OCI-LY7 (cell line): ENCODE measurements around the gene CENPA.

ENCODE experiments used
- EZH2phosphoT487 ChIP-seq: fragments of 200-600 bp; sonication (generic); IDR thresholded peaks from 2 replicates; pipeline ENCODE4 v1.6.1; 2018; ENCODE audit warnings: low read depth, borderline replicate concordance, mild to moderate bottlenecking, mixed run types, antibody characterized with exemption, low read length, moderate library complexity, mixed read lengths
- TF ChIP-seq, protein P1 (sequence below): fragments of 200-600 bp; sonication (generic); conservative IDR thresholded peaks from 2 replicates; pipeline ENCODE4 v1.5.1; 2014; ENCODE audit warnings: mild to moderate bottlenecking, antibody characterized with exemption, low read length, moderate library complexity, mixed read lengths

DNA sequence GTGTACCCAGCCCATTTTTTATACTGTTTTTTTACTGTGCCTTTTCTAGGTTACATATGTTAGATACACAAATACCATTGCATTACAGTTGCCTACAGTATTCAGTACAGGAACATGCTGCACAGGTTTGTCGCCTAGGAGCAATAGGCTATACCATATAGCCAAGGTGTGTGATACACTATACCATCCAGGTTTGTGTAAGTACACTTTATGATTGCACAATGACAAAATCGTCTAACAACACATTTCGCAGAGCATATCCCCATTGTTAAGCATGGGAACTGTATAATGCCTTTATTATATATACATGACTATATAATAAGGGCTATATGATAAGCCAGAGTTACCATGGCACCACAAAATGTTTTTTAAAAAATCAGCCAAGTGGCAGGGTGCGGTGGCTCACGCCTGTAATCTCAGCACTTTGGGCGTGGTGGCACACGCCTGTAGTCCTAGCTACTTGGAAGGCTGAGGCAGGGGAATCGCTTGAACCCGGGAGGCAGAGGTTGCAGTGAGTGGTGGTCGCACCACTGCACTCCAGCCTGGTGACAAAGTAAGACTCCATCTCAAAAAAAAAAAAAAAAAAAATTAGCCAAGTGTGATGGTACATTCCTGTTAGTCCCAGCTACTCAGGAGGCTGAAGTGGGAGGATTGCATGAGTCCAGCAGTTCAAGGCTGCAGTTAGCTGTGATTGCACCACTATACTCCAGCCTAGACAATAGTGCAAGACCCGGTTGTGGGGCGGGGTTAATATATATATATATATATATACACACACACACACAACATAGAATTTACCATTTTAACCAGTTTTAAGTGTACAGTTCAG, 2.8 kb upstream of the CENPA start:
- TF ChIP-seq, protein P1, sequence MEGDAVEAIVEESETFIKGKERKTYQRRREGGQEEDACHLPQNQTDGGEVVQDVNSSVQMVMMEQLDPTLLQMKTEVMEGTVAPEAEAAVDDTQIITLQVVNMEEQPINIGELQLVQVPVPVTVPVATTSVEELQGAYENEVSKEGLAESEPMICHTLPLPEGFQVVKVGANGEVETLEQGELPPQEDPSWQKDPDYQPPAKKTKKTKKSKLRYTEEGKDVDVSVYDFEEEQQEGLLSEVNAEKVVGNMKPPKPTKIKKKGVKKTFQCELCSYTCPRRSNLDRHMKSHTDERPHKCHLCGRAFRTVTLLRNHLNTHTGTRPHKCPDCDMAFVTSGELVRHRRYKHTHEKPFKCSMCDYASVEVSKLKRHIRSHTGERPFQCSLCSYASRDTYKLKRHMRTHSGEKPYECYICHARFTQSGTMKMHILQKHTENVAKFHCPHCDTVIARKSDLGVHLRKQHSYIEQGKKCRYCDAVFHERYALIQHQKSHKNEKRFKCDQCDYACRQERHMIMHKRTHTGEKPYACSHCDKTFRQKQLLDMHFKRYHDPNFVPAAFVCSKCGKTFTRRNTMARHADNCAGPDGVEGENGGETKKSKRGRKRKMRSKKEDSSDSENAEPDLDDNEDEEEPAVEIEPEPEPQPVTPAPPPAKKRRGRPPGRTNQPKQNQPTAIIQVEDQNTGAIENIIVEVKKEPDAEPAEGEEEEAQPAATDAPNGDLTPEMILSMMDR, result no peak
- no peak for TF ChIP-seq EZH2phosphoT487
